CD14-positive monocyte (primary cell): ENCODE measurements around the gene CDC7. TPM values are rescaled to one million over a fixed set of nuclear protein-coding genes. Genes with fewer than 3 reads are reported as not detected.

Experiments used
- DNase-seq, 3 donors: peaks; one replicate each; pipeline ENCODE4 v3.0.0-alpha.2; 2011 to 2022
- H2AFZ ChIP-seq: 2 replicates; pipeline ENCODE4 v1.6.0; 2012; ENCODE audit warnings: mild to moderate bottlenecking, low read depth, low read length, inconsistent platforms; ENCODE audit not compliant: insufficient read depth, poor library complexity, severe bottlenecking
- H3K27ac ChIP-seq, 2 donors: 1 replicate in 1 of 2; 2 replicates in 1 of 2; pipeline ENCODE4 v1.5.1; 2012 to 2013; ENCODE audit warnings: low read length in 2 of 2, control low read depth in 1 of 2, inconsistent platforms in 1 of 2, low read depth in 1 of 2, mild to moderate bottlenecking in 1 of 2
- H3K27me3 ChIP-seq, 2 donors: one replicate each; pipeline versions ENCODE4 v1.6.0 to v1.6.1; 2011 to 2013; ENCODE audit warnings: low read length in 2 of 2; ENCODE audit not compliant: control insufficient read depth in 2 of 2, insufficient read depth in 2 of 2
- H3K36me3 ChIP-seq, 2 donors: replicated peaks in 1 of 2; 1 replicate in 1 of 2; 2 replicates in 1 of 2; pipeline versions ENCODE4 v1.5.1 to v1.6.1; 2012 to 2013; ENCODE audit warnings: low read length in 2 of 2, control low read depth in 1 of 2, inconsistent platforms in 1 of 2, mild to moderate bottlenecking in 1 of 2; ENCODE audit not compliant: insufficient read depth in 2 of 2, control insufficient read depth in 1 of 2
- H3K4me1 ChIP-seq, 2 donors: 1 replicate in 1 of 2; 2 replicates in 1 of 2; pipeline versions ENCODE4 v1.5.1 to v1.6.1; 2012 to 2013; ENCODE audit warnings: low read length in 2 of 2, control low read depth in 1 of 2, inconsistent platforms in 1 of 2, mild to moderate bottlenecking in 1 of 2, moderate library complexity in 1 of 2; ENCODE audit not compliant: insufficient read depth in 2 of 2, control insufficient read depth in 1 of 2
- H3K4me2 ChIP-seq: replicated peaks from 2 replicates; pipeline ENCODE3; 2012; ENCODE audit warnings: low read length, moderate library complexity, mild to moderate bottlenecking; ENCODE audit not compliant: poor library complexity, severe bottlenecking; ENCODE audit errors: extremely low read depth
- H3K4me3 ChIP-seq, 3 experiments: fragments of 200-600 bp in 1 of 3; sonication (generic) in 1 of 3; replicated peaks in 1 of 3; 1 replicate in 2 of 3; 2 replicates in 1 of 3; pipeline ENCODE4 v1.5.1; 2011 to 2013; ENCODE audit warnings: low read length in 3 of 3, mild to moderate bottlenecking in 3 of 3, control low read depth in 2 of 3, low read depth in 2 of 3, inconsistent platforms in 1 of 3, moderate library complexity in 1 of 3
- H3K79me2 ChIP-seq: 2 replicates; pipeline ENCODE4 v1.6.0; 2012; ENCODE audit warnings: mild to moderate bottlenecking, control low read depth, inconsistent platforms, low read length, moderate library complexity; ENCODE audit not compliant: insufficient read depth
- H3K9ac ChIP-seq: 2 replicates; pipeline ENCODE4 v1.6.0; 2017; ENCODE audit warnings: low read length, mild to moderate bottlenecking; ENCODE audit not compliant: insufficient read depth, poor library complexity, severe bottlenecking
- H3K9me3 ChIP-seq, 2 donors: replicated peaks in 1 of 2; 1 replicate in 1 of 2; 2 replicates in 1 of 2; pipeline versions ENCODE4 v1.5.1 to v1.6.1; 2012 to 2013; ENCODE audit warnings: low read length in 2 of 2, control low read depth in 1 of 2; ENCODE audit not compliant: control insufficient read depth in 1 of 2, insufficient read depth in 1 of 2
- H4K20me1 ChIP-seq: 2 replicates; pipeline ENCODE4 v1.6.0; 2012; ENCODE audit warnings: mild to moderate bottlenecking, low read length, control low read depth, moderate library complexity; ENCODE audit not compliant: insufficient read depth
- H3K27ac Mint-ChIP-seq, 7 donors: one replicate each; pipeline ENCODE4 v1.8.0; 2020; ENCODE audit warnings: mild to moderate bottlenecking in 7 of 7, mixed read lengths in 7 of 7, moderate library complexity in 6 of 7, inconsistent platforms in 2 of 7
- H3K27me3 Mint-ChIP-seq, 3 donors: one replicate each; pipeline ENCODE4 v1.8.0; 2021 to 2022; ENCODE audit warnings: low read depth in 3 of 3, mild to moderate bottlenecking in 3 of 3, mixed read lengths in 3 of 3, moderate library complexity in 3 of 3, inconsistent platforms in 1 of 3
- H3K36me3 Mint-ChIP-seq, 2 donors: one replicate each; pipeline ENCODE4 v1.8.0; 2020; ENCODE audit warnings: mixed read lengths in 2 of 2, inconsistent platforms in 1 of 2, mild to moderate bottlenecking in 1 of 2
- H3K4me1 Mint-ChIP-seq: one replicate; pipeline ENCODE4 v1.8.0; 2020; ENCODE audit warnings: mild to moderate bottlenecking, mixed read lengths
- H3K4me3 Mint-ChIP-seq, 2 donors: one replicate each; pipeline ENCODE4 v1.8.0; 2020; ENCODE audit warnings: mild to moderate bottlenecking in 2 of 2, mixed read lengths in 2 of 2, moderate library complexity in 1 of 2
- H3K9me3 Mint-ChIP-seq, 7 donors: one replicate each; pipeline ENCODE4 v1.8.0; 2020 to 2022; ENCODE audit warnings: mixed read lengths in 7 of 7, mild to moderate bottlenecking in 6 of 7, moderate library complexity in 6 of 7, inconsistent platforms in 2 of 7
- WGBS: methylation state at CpG from one replicate; pipeline ENCODE4 v1.1.5; 2013; ENCODE audit warnings: missing lambda C conversion rate; ENCODE audit not compliant: insufficient coverage; 5-methylcytosine and 5-hydroxymethylcytosine counted together
- intact Hi-C, 2 donors: fragments of 100-400 bp; cut with micrococcal nuclease; formaldehyde crosslinking; loops; one replicate each; pipeline versions ENCODE4 v1.15.0 to v1.15.1; 2023
- polyA plus RNA-seq, 3 donors: library from polyadenylated mRNA; depleted of rRNA in 1 of 3; unstranded in 2 of 3; stranded (reverse) in 1 of 3; fragments of 300-500 nt in 2 of 3; fragments of >200 nt in 1 of 3; fragmentation: Illumina TruSeq in 2 of 3; gene quantifications; 1 replicate in 2 of 3; 2 replicates in 1 of 3; pipeline ENCODE4 v1.2.3, GENCODE V29; 2012 to 2021
- TF ChIP-seq, protein P1 (sequence below): fragments of 200-600 bp; IDR thresholded peaks from one replicate; pipeline ENCODE4 v1.8.0; 2022; ENCODE audit warnings: antibody characterized with exemption, mild to moderate bottlenecking

Gene CDC7
- polyA plus RNA-seq, 3 donors: 1.5 to 2.3 (median 1.5) TPM

DNA sequence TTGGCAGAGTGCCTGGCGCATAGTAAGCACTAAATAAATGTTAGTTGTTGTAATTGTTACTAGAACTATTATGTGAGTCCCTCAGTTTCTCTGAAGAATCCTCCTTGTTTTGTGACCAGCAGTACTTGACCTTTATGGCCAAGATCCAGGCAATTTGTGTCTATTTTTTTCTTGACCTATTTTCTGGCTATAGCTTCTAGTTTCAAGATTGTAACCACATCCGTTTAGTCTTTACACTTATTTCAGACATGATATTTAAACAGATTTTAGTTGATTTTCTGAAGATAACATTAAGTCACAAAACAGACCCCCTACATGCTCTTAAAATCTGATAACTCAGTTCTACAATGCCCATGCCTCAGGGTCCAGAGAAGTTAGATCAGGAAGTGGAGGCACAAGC is 50.3 kb downstream of the CDC7 start:
- WGBS: 83% methylated on average over 1 of the region's 2 CpGs
- Histone ChIP-seq H2AFZ (no peak overlapping the region), H3K4me1 (peaks cover 3 to 14% of the 10 kb centered on the region in 2 donors), H3K27me3 (no peaks in the 10 kb centered on the region), H3K9ac (no peak overlapping the region), H3K79me2 (no peaks in the 10 kb centered on the region), H3K4me3 (no peak overlapping the region), H4K20me1 (no peaks in the 10 kb centered on the region), H3K36me3 (no peaks in the 10 kb centered on the region), H3K4me2 (no peak overlapping the region), H3K27ac (no peak overlapping the region), H3K9me3 (no peaks in the 10 kb centered on the region)
- no peak for DNase-seq
- H3K4me3 Mint-ChIP-seq: no peak overlapping the region
- H3K27ac Mint-ChIP-seq: no peak overlapping the region
- peaks cover 5 to 12% (median 8%) of the 10 kb centered on the region in 3 donors for H3K27me3 Mint-ChIP-seq
- H3K4me1 Mint-ChIP-seq: peaks cover 16% of the 10 kb centered on the region
- no peaks in the 10 kb centered on the region for H3K36me3 Mint-ChIP-seq
- intact Hi-C loops: no loop called here
- peaks cover 0 to 14% (median 2%) of the 10 kb centered on the region in 7 donors for H3K9me3 Mint-ChIP-seq
- TF ChIP-seq, protein P1, sequence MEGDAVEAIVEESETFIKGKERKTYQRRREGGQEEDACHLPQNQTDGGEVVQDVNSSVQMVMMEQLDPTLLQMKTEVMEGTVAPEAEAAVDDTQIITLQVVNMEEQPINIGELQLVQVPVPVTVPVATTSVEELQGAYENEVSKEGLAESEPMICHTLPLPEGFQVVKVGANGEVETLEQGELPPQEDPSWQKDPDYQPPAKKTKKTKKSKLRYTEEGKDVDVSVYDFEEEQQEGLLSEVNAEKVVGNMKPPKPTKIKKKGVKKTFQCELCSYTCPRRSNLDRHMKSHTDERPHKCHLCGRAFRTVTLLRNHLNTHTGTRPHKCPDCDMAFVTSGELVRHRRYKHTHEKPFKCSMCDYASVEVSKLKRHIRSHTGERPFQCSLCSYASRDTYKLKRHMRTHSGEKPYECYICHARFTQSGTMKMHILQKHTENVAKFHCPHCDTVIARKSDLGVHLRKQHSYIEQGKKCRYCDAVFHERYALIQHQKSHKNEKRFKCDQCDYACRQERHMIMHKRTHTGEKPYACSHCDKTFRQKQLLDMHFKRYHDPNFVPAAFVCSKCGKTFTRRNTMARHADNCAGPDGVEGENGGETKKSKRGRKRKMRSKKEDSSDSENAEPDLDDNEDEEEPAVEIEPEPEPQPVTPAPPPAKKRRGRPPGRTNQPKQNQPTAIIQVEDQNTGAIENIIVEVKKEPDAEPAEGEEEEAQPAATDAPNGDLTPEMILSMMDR: no peak

DNA sequence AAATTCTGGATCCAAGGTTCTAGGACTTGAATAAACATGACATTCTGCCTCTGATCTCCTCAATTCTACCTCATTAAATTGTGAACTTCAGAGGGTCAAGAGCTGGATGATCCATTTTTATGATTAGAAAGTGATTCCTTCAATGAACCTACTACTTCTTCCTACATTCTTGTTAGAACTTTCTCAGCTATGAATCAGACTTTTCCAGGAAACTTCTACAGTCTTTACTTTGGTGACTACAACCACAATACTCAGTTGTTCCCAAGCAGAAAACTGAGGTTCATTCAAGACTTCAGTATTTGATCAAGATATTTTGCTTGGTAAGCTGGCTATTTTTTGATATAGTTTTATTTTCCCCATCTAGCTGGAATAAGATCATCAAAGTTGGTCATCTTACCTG is 51.4 kb downstream of the CDC7 start:
- intact Hi-C loops: no loop called here
- H3K4me1 Mint-ChIP-seq: peaks cover 22% of the 10 kb centered on the region
- Histone ChIP-seq H3K9ac (no peak overlapping the region), H3K36me3 (no peaks in the 10 kb centered on the region), H3K4me2 (no peak overlapping the region), H3K79me2 (no peaks in the 10 kb centered on the region), H3K27me3 (no peaks in the 10 kb centered on the region), H4K20me1 (no peaks in the 10 kb centered on the region), H3K27ac (no peak overlapping the region), H2AFZ (no peak overlapping the region), H3K4me3 (no peak overlapping the region), H3K9me3 (no peaks in the 10 kb centered on the region), H3K4me1 (peaks cover 7 to 21% of the 10 kb centered on the region in 2 donors)
- H3K27ac Mint-ChIP-seq: no peak overlapping the region
- TF ChIP-seq, protein P1: no peak
- DNase-seq: no peak
- H3K27me3 Mint-ChIP-seq: peaks cover 3 to 12% (median 4%) of the 10 kb centered on the region in 3 donors
- H3K36me3 Mint-ChIP-seq: no peaks in the 10 kb centered on the region
- H3K4me3 Mint-ChIP-seq: no peak overlapping the region
- peaks cover 0 to 6% (median 2%) of the 10 kb centered on the region in 7 donors for H3K9me3 Mint-ChIP-seq
